LNCaP clone FGC (cell line): Measurements from ENCODE around the gene SGK1.

Experiments used
- DNase-seq: peaks from one replicate; pipeline ENCODE4 v3.0.0-alpha.2; 2011; ENCODE audit warnings: low read depth
- H3K4me3 ChIP-seq: 2 replicates; pipeline ENCODE4 v1.5.1; 2011; ENCODE audit warnings: mild to moderate bottlenecking, low read depth, low read length, control low read depth
- CTCF ChIP-seq: IDR thresholded peaks from 2 replicates; pipeline ENCODE4 v1.5.1; 2012; ENCODE audit warnings: mild to moderate bottlenecking; ENCODE audit not compliant: control insufficient read depth, insufficient read depth; ENCODE audit errors: extremely low read depth

SGK1 gene

GRCh38 chr6:134122775-134123174 lies 195.1 kb downstream of the SGK1 start:
- TF ChIP-seq CTCF, result no peak
- no peak overlapping the region for H3K4me3 ChIP-seq
- no peak for DNase-seq

DNA sequence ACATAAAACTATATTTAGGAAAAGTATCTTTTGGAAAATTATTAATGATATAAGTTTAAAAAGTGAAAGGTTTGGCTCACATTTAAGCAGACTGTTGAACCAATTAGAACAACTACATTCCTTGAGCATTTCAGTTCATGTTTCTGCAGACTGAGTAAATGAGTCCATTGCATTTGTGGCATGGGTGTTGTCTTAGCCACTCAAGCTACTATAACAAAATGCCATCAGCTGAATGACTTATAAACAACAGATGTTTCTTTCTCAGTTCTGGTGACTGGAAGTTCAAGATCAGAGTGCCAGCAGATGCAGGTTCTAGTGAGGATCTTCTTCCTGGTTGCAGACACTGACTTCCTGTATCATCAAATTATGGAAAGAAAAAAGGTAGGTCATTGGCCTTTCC lies 198.4 kb downstream of the SGK1 start:
- no peak overlapping the region for H3K4me3 ChIP-seq
- TF ChIP-seq CTCF, result no peak
- no peak for DNase-seq
